Activated T-helper 17 cell treated with anti-CD3 and anti-CD28 coated beads, Interleukin-2, amount 50 U/mL, for 72 hours (primary cell): ENCODE results near the gene TOMM5. TPM values are rescaled to one million over a fixed set of nuclear protein-coding genes. Genes with fewer than 3 reads are reported as not detected.
A peak's percentile ranks its signal among the peaks of the same experiment; 100 is the strongest.

Source experiments
- ATAC-seq: fragments of 150-1000 bp; cut with Tn5 transposase; replicated peaks from 2 replicates; pipeline ENCODE4 v1.10.0; 2021; ENCODE audit warnings: mild to moderate bottlenecking, moderate library complexity
- H3K27ac Mint-ChIP-seq: one replicate; pipeline ENCODE4 v1.8.0; 2022; ENCODE audit warnings: mixed read lengths
- H3K27me3 Mint-ChIP-seq: one replicate; pipeline ENCODE4 v1.8.0; 2022; ENCODE audit warnings: mixed read lengths
- H3K36me3 Mint-ChIP-seq: one replicate; pipeline ENCODE4 v1.8.0; 2022; ENCODE audit warnings: low read depth, mild to moderate bottlenecking, mixed read lengths
- H3K4me1 Mint-ChIP-seq: one replicate; pipeline ENCODE4 v1.8.0; 2022; ENCODE audit warnings: mixed read lengths
- H3K4me3 Mint-ChIP-seq: one replicate; pipeline ENCODE4 v1.8.0; 2022; ENCODE audit warnings: mild to moderate bottlenecking, mixed read lengths
- H3K9me3 Mint-ChIP-seq: one replicate; pipeline ENCODE4 v1.8.0; 2022; ENCODE audit warnings: mixed read lengths
- total RNA-seq, 2 donors: library from RNA; stranded (reverse); gene quantifications; one replicate each; pipeline ENCODE4 v1.2.3, GENCODE V29; 2022

Gene TOMM5
- 100 to 1,000 TPM in 1 of 2 donors, 10 to 100 TPM in 1; 77.7 to 158 TPM for total RNA-seq

GRCh38 chr9:37592108-37592951 lies at the start of gene TOMM5:
Gene TOMM5, minus strand, starts transcription at chr9:37592597. Its CDS starts 65 bp downstream, at chr9:37592532.
- H3K4me3 Mint-ChIP-seq, result peak within 1 kb of the TSS; percentile 100
- peaks cover 53% of the 10 kb centered on the region for H3K36me3 Mint-ChIP-seq
- peaks cover 11% of the 10 kb centered on the region for H3K4me1 Mint-ChIP-seq
- ATAC-seq, result peak; percentile 98
- no peaks in the 10 kb centered on the region for H3K9me3 Mint-ChIP-seq
- H3K27ac Mint-ChIP-seq, result peak within 1 kb of the TSS; percentile 100
- H3K27me3 Mint-ChIP-seq, result peaks cover 11% of the 10 kb centered on the region

GRCh38 chr9:37641331-37641730 lies 48.9 kb upstream of the TOMM5 start:
- Mint-ChIP-seq H3K27me3 (peaks cover 32% of the 10 kb centered on the region), H3K4me1 (no peaks in the 10 kb centered on the region), H3K36me3 (no peaks in the 10 kb centered on the region), H3K4me3 (no peak overlapping the region), H3K27ac (no peak overlapping the region), H3K9me3 (no peaks in the 10 kb centered on the region)
- ATAC-seq, result no peak

GRCh38 chr9:37640246-37640645 lies 47.8 kb upstream of the TOMM5 start:
- H3K4me3 Mint-ChIP-seq, result no peak overlapping the region
- no peaks in the 10 kb centered on the region for H3K4me1 Mint-ChIP-seq
- no peak for ATAC-seq
- no peaks in the 10 kb centered on the region for H3K36me3 Mint-ChIP-seq
- no peaks in the 10 kb centered on the region for H3K9me3 Mint-ChIP-seq
- peaks cover 28% of the 10 kb centered on the region for H3K27me3 Mint-ChIP-seq
- H3K27ac Mint-ChIP-seq, result no peak overlapping the region

GRCh38 chr9:37639841-37640240 lies 47.4 kb upstream of the TOMM5 start:
- no peaks in the 10 kb centered on the region for H3K36me3 Mint-ChIP-seq
- peaks cover 27% of the 10 kb centered on the region for H3K27me3 Mint-ChIP-seq
- no peaks in the 10 kb centered on the region for H3K4me1 Mint-ChIP-seq
- no peak for ATAC-seq
- H3K4me3 Mint-ChIP-seq, result no peak overlapping the region
- no peaks in the 10 kb centered on the region for H3K9me3 Mint-ChIP-seq
- no peak overlapping the region for H3K27ac Mint-ChIP-seq

- H3K4me1 Mint-ChIP-seq, result no peaks in the 10 kb centered on the region
- no peak overlapping the region for H3K4me3 Mint-ChIP-seq
- no peaks in the 10 kb centered on the region for H3K36me3 Mint-ChIP-seq
- no peak for ATAC-seq
- H3K9me3 Mint-ChIP-seq, result no peaks in the 10 kb centered on the region
- H3K27me3 Mint-ChIP-seq, result peaks cover 23% of the 10 kb centered on the region
- H3K27ac Mint-ChIP-seq, result no peak overlapping the region
Measured at GRCh38 chr9:37639109-37639762, 46.8 kb upstream of the TOMM5 start.

GRCh38 chr9:37636511-37637448 lies 44.4 kb upstream of the TOMM5 start:
- ATAC-seq, result no peak
- H3K27me3 Mint-ChIP-seq, result peaks cover 12% of the 10 kb centered on the region
- H3K9me3 Mint-ChIP-seq, result no peaks in the 10 kb centered on the region
- no peaks in the 10 kb centered on the region for H3K36me3 Mint-ChIP-seq
- no peak overlapping the region for H3K4me3 Mint-ChIP-seq
- H3K27ac Mint-ChIP-seq, result no peak overlapping the region
- no peaks in the 10 kb centered on the region for H3K4me1 Mint-ChIP-seq

GRCh38 chr9:37635808-37636207 lies 43.4 kb upstream of the TOMM5 start:
- no peaks in the 10 kb centered on the region for H3K36me3 Mint-ChIP-seq
- H3K27me3 Mint-ChIP-seq, result peaks cover 3% of the 10 kb centered on the region

GRCh38 chr9:37632479-37632878 lies 40.1 kb upstream of the TOMM5 start:
- peaks cover 3% of the 10 kb centered on the region for H3K27me3 Mint-ChIP-seq
- H3K4me1 Mint-ChIP-seq, result no peaks in the 10 kb centered on the region
- no peak overlapping the region for H3K4me3 Mint-ChIP-seq
- ATAC-seq, result no peak
- no peaks in the 10 kb centered on the region for H3K36me3 Mint-ChIP-seq
- no peak overlapping the region for H3K27ac Mint-ChIP-seq
- H3K9me3 Mint-ChIP-seq, result no peaks in the 10 kb centered on the region

More at GRCh38 chr9:37635808-37636207, 43.4 kb upstream of the TOMM5 start:
- Mint-ChIP-seq H3K9me3 (no peaks in the 10 kb centered on the region), H3K4me1 (no peaks in the 10 kb centered on the region), H3K27ac (no peak overlapping the region), H3K4me3 (no peak overlapping the region)
- ATAC-seq, result no peak

GRCh38 chr9:37626708-37627292 lies 34.4 kb upstream of the TOMM5 start:
- no peak for ATAC-seq
- Mint-ChIP-seq H3K4me3 (no peak overlapping the region), H3K27me3 (peaks cover 3% of the 10 kb centered on the region), H3K4me1 (no peaks in the 10 kb centered on the region), H3K27ac (no peak overlapping the region), H3K36me3 (no peaks in the 10 kb centered on the region), H3K9me3 (no peaks in the 10 kb centered on the region)

GRCh38 chr9:37625758-37626147 lies 33.4 kb upstream of the TOMM5 start:
- ATAC-seq, result no peak
- H3K27ac Mint-ChIP-seq, result no peak overlapping the region

GRCh38 chr9:37625036-37625757 lies 32.8 kb upstream of the TOMM5 start:
- Mint-ChIP-seq H3K27ac (no peak overlapping the region), H3K4me3 (no peak overlapping the region), H3K27me3 (peaks cover 3% of the 10 kb centered on the region), H3K9me3 (no peaks in the 10 kb centered on the region), H3K4me1 (no peaks in the 10 kb centered on the region), H3K36me3 (no peaks in the 10 kb centered on the region)
- ATAC-seq, result no peak

More at GRCh38 chr9:37625758-37626147, 33.4 kb upstream of the TOMM5 start:
- H3K36me3 Mint-ChIP-seq, result no peaks in the 10 kb centered on the region
- peaks cover 3% of the 10 kb centered on the region for H3K27me3 Mint-ChIP-seq
- H3K4me1 Mint-ChIP-seq, result no peaks in the 10 kb centered on the region
- no peak overlapping the region for H3K4me3 Mint-ChIP-seq
- no peaks in the 10 kb centered on the region for H3K9me3 Mint-ChIP-seq

- ATAC-seq, result no peak
- H3K4me3 Mint-ChIP-seq, result no peak overlapping the region
Measured at GRCh38 chr9:37624073-37624472, 31.7 kb upstream of the TOMM5 start.

GRCh38 chr9:37623267-37623666 lies 30.9 kb upstream of the TOMM5 start:
- Mint-ChIP-seq H3K36me3 (no peaks in the 10 kb centered on the region), H3K4me3 (no peak overlapping the region), H3K9me3 (no peaks in the 10 kb centered on the region), H3K27ac (no peak overlapping the region), H3K27me3 (peaks cover 3% of the 10 kb centered on the region), H3K4me1 (no peaks in the 10 kb centered on the region)
- ATAC-seq, result no peak

More at GRCh38 chr9:37624073-37624472, 31.7 kb upstream of the TOMM5 start:
- Mint-ChIP-seq H3K4me1 (no peaks in the 10 kb centered on the region), H3K36me3 (no peaks in the 10 kb centered on the region), H3K27me3 (peaks cover 3% of the 10 kb centered on the region), H3K27ac (no peak overlapping the region), H3K9me3 (no peaks in the 10 kb centered on the region)
